Activated naive CD8-positive, alpha-beta T cell treated with anti-CD3 and anti-CD28 coated beads, Interleukin-2, amount 10 ng/mL, durations not matched to agents 7 days and 5 days (primary cell): ENCODE measurements around the gene PIP5K1B. TPM values are rescaled to one million over a fixed set of nuclear protein-coding genes. Genes with fewer than 3 reads are reported as not detected.

ENCODE experiments used
- ATAC-seq: fragments of 150-1000 bp; cut with Tn5 transposase; one replicate; pipeline ENCODE4 v1.10.0; 2021; ENCODE audit warnings: low read depth, moderate library complexity
- POLR2A ChIA-PET: fragments of 350-600 bp; sonication (Branson Sonifier 250); formaldehyde crosslinking; loops from one replicate; lab custom pipeline; 2021; ENCODE audit warnings: antibody characterized with exemption; lab: Charles Lee
- DNase-seq: peaks from one replicate; pipeline ENCODE4 v3.0.0; 2021
- H3K27ac Mint-ChIP-seq: one replicate; pipeline ENCODE4 v1.8.0; 2022; ENCODE audit warnings: mild to moderate bottlenecking, mixed read lengths
- H3K27me3 Mint-ChIP-seq: one replicate; pipeline ENCODE4 v1.8.0; 2022; ENCODE audit warnings: mild to moderate bottlenecking, moderate library complexity, mixed read lengths
- H3K36me3 Mint-ChIP-seq: one replicate; pipeline ENCODE4 v1.8.0; 2021; ENCODE audit warnings: mild to moderate bottlenecking, mixed read lengths
- H3K4me1 Mint-ChIP-seq: one replicate; pipeline ENCODE4 v1.8.0; 2021; ENCODE audit warnings: mixed read lengths
- H3K4me3 Mint-ChIP-seq: one replicate; pipeline ENCODE4 v1.8.0; 2022; ENCODE audit warnings: mild to moderate bottlenecking, moderate library complexity, mixed read lengths
- H3K9me3 Mint-ChIP-seq: one replicate; pipeline ENCODE4 v1.8.0; 2021; ENCODE audit warnings: mixed read lengths
- total RNA-seq, 2 experiments: library from RNA; stranded (reverse); gene quantifications; one replicate each; pipeline ENCODE4 v1.2.3, GENCODE V29; 2021

The PIP5K1B gene
- total RNA-seq, 2 experiments from 2014 or later: 0.36 TPM; not detected in 1

GRCh38 chr9:68732405-68733020, 27.5 kb downstream of the PIP5K1B start:
- no peak overlapping the region for H3K4me3 Mint-ChIP-seq
- ATAC-seq (no peak), DNase-seq (no peak)
- POLR2A ChIA-PET: no interaction called here
- H3K4me1 Mint-ChIP-seq: no peaks in the 10 kb centered on the region
- H3K27ac Mint-ChIP-seq: no peak overlapping the region
- H3K9me3 Mint-ChIP-seq: no peaks in the 10 kb centered on the region
- H3K27me3 Mint-ChIP-seq: peaks cover 25% of the 10 kb centered on the region
- H3K36me3 Mint-ChIP-seq: no peaks in the 10 kb centered on the region

- Mint-ChIP-seq H3K27me3 (peaks cover 25% of the 10 kb centered on the region), H3K27ac (no peak overlapping the region), H3K4me1 (no peaks in the 10 kb centered on the region), H3K4me3 (no peak overlapping the region), H3K9me3 (no peaks in the 10 kb centered on the region), H3K36me3 (no peaks in the 10 kb centered on the region)
- DNase-seq (no peak), ATAC-seq (no peak)
- POLR2A ChIA-PET: no interaction called here
Measured at GRCh38 chr9:68733021-68733405, 28.0 kb downstream of the PIP5K1B start.

GRCh38 chr9:68738358-68738757, 33.3 kb downstream of the PIP5K1B start:
- POLR2A ChIA-PET: no interaction called here
- no peaks in the 10 kb centered on the region for H3K4me1 Mint-ChIP-seq
- no peaks in the 10 kb centered on the region for H3K9me3 Mint-ChIP-seq
- H3K27me3 Mint-ChIP-seq: peaks cover 19% of the 10 kb centered on the region
- DNase-seq (no peak), ATAC-seq (no peak)
- no peak overlapping the region for H3K4me3 Mint-ChIP-seq
- H3K36me3 Mint-ChIP-seq: no peaks in the 10 kb centered on the region
- no peak overlapping the region for H3K27ac Mint-ChIP-seq

GRCh38 chr9:68739621-68740174, 34.7 kb downstream of the PIP5K1B start:
- DNase-seq (no peak), ATAC-seq (no peak)
- Mint-ChIP-seq H3K9me3 (no peaks in the 10 kb centered on the region), H3K27ac (no peak overlapping the region), H3K27me3 (peaks cover 19% of the 10 kb centered on the region), H3K4me3 (no peak overlapping the region), H3K4me1 (no peaks in the 10 kb centered on the region), H3K36me3 (no peaks in the 10 kb centered on the region)
- POLR2A ChIA-PET: no interaction called here

GRCh38 chr9:68740561-68740960, 35.5 kb downstream of the PIP5K1B start:
- Mint-ChIP-seq H3K27ac (no peak overlapping the region), H3K9me3 (no peaks in the 10 kb centered on the region), H3K36me3 (no peaks in the 10 kb centered on the region), H3K4me3 (no peak overlapping the region), H3K4me1 (no peaks in the 10 kb centered on the region), H3K27me3 (peaks cover 16% of the 10 kb centered on the region)
- ATAC-seq (no peak), DNase-seq (no peak)
- POLR2A ChIA-PET: no interaction called here

GRCh38 chr9:68741234-68741633, 36.2 kb downstream of the PIP5K1B start:
- H3K4me1 Mint-ChIP-seq: no peaks in the 10 kb centered on the region
- DNase-seq: no peak
- H3K27ac Mint-ChIP-seq: no peak overlapping the region
- H3K27me3 Mint-ChIP-seq: peaks cover 11% of the 10 kb centered on the region
- ATAC-seq: no peak
- H3K9me3 Mint-ChIP-seq: no peaks in the 10 kb centered on the region
- POLR2A ChIA-PET: no interaction called here
- H3K36me3 Mint-ChIP-seq: no peaks in the 10 kb centered on the region
- H3K4me3 Mint-ChIP-seq: no peak overlapping the region

GRCh38 chr9:68741704-68742332, 36.8 kb downstream of the PIP5K1B start:
- Mint-ChIP-seq H3K9me3 (no peaks in the 10 kb centered on the region), H3K27ac (no peak overlapping the region), H3K27me3 (peaks cover 9% of the 10 kb centered on the region), H3K4me3 (no peak overlapping the region), H3K4me1 (no peaks in the 10 kb centered on the region), H3K36me3 (no peaks in the 10 kb centered on the region)
- POLR2A ChIA-PET: no interaction called here
- ATAC-seq (no peak), DNase-seq (no peak)

- no peak overlapping the region for H3K4me3 Mint-ChIP-seq
- H3K4me1 Mint-ChIP-seq: no peaks in the 10 kb centered on the region
- no peak for DNase-seq
- ATAC-seq: no peak
- POLR2A ChIA-PET: no interaction called here
- H3K27me3 Mint-ChIP-seq: peaks cover 9% of the 10 kb centered on the region
- H3K36me3 Mint-ChIP-seq: no peaks in the 10 kb centered on the region
- H3K27ac Mint-ChIP-seq: no peak overlapping the region
- no peaks in the 10 kb centered on the region for H3K9me3 Mint-ChIP-seq
Measured at GRCh38 chr9:68742333-68742730, 37.3 kb downstream of the PIP5K1B start.

GRCh38 chr9:68744426-68744825, 39.4 kb downstream of the PIP5K1B start:
- no peak for DNase-seq
- Mint-ChIP-seq H3K9me3 (no peaks in the 10 kb centered on the region), H3K36me3 (no peaks in the 10 kb centered on the region), H3K4me3 (no peak overlapping the region), H3K27ac (no peak overlapping the region), H3K4me1 (no peaks in the 10 kb centered on the region), H3K27me3 (peaks cover 5% of the 10 kb centered on the region)
- no peak for ATAC-seq
- POLR2A ChIA-PET: no interaction called here

GRCh38 chr9:68746525-68746924, 41.5 kb downstream of the PIP5K1B start:
- no peaks in the 10 kb centered on the region for H3K36me3 Mint-ChIP-seq
- ATAC-seq (no peak), DNase-seq (no peak)
- no peak overlapping the region for H3K27ac Mint-ChIP-seq
- H3K9me3 Mint-ChIP-seq: no peaks in the 10 kb centered on the region
- no peaks in the 10 kb centered on the region for H3K4me1 Mint-ChIP-seq
- POLR2A ChIA-PET: no interaction called here
- peaks cover 6% of the 10 kb centered on the region for H3K27me3 Mint-ChIP-seq
- H3K4me3 Mint-ChIP-seq: no peak overlapping the region

- peaks cover 7% of the 10 kb centered on the region for H3K27me3 Mint-ChIP-seq
- DNase-seq (no peak), ATAC-seq (no peak)
- POLR2A ChIA-PET: no interaction called here
- H3K4me1 Mint-ChIP-seq: no peaks in the 10 kb centered on the region
- H3K4me3 Mint-ChIP-seq: no peak overlapping the region
- H3K27ac Mint-ChIP-seq: no peak overlapping the region
- H3K9me3 Mint-ChIP-seq: no peaks in the 10 kb centered on the region
- H3K36me3 Mint-ChIP-seq: no peaks in the 10 kb centered on the region
Measured at GRCh38 chr9:68747043-68747533, 42.0 kb downstream of the PIP5K1B start.

GRCh38 chr9:68749135-68749534, 44.1 kb downstream of the PIP5K1B start:
- Mint-ChIP-seq H3K4me1 (no peaks in the 10 kb centered on the region), H3K27me3 (peaks cover 11% of the 10 kb centered on the region), H3K9me3 (no peaks in the 10 kb centered on the region), H3K4me3 (no peak overlapping the region), H3K27ac (no peak overlapping the region), H3K36me3 (no peaks in the 10 kb centered on the region)
- POLR2A ChIA-PET: no interaction called here
- ATAC-seq (no peak), DNase-seq (no peak)

GRCh38 chr9:68749579-68750159, 44.6 kb downstream of the PIP5K1B start:
- H3K4me1 Mint-ChIP-seq: no peaks in the 10 kb centered on the region
- ATAC-seq: no peak
- no peaks in the 10 kb centered on the region for H3K9me3 Mint-ChIP-seq
- H3K27me3 Mint-ChIP-seq: peaks cover 11% of the 10 kb centered on the region
- DNase-seq: no peak
- H3K27ac Mint-ChIP-seq: no peak overlapping the region
- POLR2A ChIA-PET: no interaction called here
- no peak overlapping the region for H3K4me3 Mint-ChIP-seq
- no peaks in the 10 kb centered on the region for H3K36me3 Mint-ChIP-seq

GRCh38 chr9:68750255-68750654, 45.2 kb downstream of the PIP5K1B start:
- Mint-ChIP-seq H3K4me3 (no peak overlapping the region), H3K36me3 (no peaks in the 10 kb centered on the region), H3K4me1 (no peaks in the 10 kb centered on the region)

More at GRCh38 chr9:68750255-68750654, 45.2 kb downstream of the PIP5K1B start:
- Mint-ChIP-seq H3K27ac (no peak overlapping the region), H3K9me3 (no peaks in the 10 kb centered on the region), H3K27me3 (peaks cover 11% of the 10 kb centered on the region)
- ATAC-seq (no peak), DNase-seq (no peak)
- POLR2A ChIA-PET: no interaction called here
